KG1 (cell line): ENCODE measurements around the gene CORO7.
"Not testable (repeated sequence)": the region's sequence is repeated elsewhere in the genome, so short reads cannot be mapped to it uniquely, and the experiment has no call there.

Source experiments
- DNase-seq: peaks from one replicate; lab custom pipeline; 2025; lab: John Stamatoyannopoulos, UW

CORO7 gene

DNA sequence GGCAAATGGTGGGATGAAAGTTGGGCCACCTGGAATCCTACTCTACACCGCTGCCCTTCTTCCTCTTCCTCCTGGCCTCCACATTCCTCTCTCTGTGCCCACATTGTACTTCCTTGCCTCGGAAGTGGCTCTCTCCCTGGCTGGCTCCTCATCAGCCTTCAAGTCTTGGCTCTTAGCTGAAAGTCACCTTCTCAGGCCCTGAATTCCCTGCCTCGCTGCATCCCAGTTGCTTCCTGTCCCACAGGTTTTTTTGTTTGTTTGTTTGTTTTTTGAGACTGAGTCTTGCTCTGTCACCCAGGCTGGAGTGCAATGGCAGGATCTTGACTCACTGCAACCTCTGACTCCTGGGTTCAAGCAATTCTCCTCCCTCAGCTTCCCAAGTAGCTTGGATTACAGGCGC is 62.7 kb downstream of the CORO7 start:
- DNase-seq = no peak

DNA sequence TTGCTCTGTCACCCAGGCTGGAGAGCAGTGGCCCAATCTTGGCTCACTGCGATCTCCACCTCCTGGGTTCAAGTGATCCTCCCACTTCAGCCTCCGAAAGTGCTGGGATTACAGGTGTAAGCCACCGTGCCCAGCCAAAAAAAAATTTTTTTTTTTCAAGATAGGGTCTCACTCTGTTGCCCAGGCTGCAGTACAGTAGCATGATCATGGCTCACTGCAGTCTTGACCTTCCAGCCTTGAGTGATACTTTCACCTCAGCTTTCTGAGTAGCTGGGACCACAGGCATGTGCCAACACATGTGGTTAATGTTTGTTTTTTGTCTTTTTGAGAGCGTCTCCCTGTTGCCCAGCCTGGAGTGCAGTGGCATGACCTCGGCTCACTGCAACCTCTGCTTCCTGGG is 63.6 kb downstream of the CORO7 start:
- no peak for DNase-seq

- DNase-seq = no peak
These were observed 64.5 kb downstream of the CORO7 start for GRCh38 chr16:4351880-4352279.

- DNase-seq = peak; percentile 96
These were observed 65.4 kb downstream of the CORO7 start, which contains the start of gene PAM16 for GRCh38 chr16:4350787-4351659. PAM16 (minus strand) TSS chr16:4351321; CDS start chr16:4351234, 87 bp downstream.

GRCh38 chr16:4350365-4350786 is 66.0 kb downstream of the CORO7 start:
- no peak for DNase-seq

GRCh38 chr16:4349332-4349731 is 67.1 kb downstream of the CORO7 start:
- no peak for DNase-seq

DNA sequence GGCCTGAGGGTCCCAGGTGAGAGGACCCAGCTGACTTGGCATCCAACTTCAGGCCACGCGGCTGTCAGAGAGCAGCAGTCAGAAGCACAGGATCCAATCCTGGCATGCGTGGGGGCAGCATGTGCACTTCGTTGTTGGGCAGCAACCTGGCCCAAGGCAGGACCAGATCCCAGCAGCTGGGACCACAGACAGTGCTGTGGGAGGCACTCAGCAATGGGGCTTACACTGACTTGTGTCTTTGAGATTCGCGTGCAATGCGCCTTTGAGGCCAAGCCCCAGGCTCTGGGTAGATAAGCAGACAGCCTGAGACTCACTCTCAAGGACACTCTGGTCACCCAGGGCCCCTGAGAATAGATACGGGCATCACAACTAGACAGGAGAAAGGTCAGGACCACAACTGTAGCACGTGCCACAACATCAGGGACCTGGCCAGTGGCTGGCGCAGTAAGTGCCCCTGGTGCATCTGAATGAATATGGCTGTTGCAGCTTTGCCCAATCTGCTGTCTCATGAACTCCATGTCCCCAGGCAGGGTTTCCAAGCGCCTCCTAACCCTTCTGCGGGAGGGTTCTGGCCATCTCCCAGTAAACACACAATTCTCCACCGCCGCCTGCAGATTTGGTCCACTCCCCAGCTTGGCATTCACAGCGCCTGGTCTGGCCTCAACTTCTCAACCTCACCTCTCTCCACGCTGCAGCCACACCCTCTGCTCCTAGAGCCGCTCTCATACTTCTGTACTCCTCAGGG is 68.5 kb downstream of the CORO7 start:
- DNase-seq = no peak

DNA sequence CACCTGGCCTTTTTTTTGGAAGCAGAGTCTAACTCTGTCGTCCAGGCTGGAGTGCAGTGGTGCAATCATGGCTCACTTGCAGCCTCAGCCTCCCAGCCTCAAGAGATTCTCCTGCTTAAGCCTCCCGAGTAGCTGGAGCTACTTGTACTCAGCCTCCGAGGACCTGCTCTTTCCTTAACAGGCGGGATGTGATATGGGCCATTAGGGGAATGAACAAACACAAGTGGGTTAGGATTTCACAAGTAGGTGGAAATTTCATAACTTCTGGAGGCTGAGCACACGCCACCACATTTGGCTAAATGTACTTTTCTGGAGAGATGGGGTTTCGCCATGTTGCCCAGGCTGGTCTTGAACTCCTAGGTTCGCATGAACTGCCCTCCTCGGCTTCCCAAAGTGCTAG is 69.4 kb downstream of the CORO7 start:
- DNase-seq = no peak

DNA sequence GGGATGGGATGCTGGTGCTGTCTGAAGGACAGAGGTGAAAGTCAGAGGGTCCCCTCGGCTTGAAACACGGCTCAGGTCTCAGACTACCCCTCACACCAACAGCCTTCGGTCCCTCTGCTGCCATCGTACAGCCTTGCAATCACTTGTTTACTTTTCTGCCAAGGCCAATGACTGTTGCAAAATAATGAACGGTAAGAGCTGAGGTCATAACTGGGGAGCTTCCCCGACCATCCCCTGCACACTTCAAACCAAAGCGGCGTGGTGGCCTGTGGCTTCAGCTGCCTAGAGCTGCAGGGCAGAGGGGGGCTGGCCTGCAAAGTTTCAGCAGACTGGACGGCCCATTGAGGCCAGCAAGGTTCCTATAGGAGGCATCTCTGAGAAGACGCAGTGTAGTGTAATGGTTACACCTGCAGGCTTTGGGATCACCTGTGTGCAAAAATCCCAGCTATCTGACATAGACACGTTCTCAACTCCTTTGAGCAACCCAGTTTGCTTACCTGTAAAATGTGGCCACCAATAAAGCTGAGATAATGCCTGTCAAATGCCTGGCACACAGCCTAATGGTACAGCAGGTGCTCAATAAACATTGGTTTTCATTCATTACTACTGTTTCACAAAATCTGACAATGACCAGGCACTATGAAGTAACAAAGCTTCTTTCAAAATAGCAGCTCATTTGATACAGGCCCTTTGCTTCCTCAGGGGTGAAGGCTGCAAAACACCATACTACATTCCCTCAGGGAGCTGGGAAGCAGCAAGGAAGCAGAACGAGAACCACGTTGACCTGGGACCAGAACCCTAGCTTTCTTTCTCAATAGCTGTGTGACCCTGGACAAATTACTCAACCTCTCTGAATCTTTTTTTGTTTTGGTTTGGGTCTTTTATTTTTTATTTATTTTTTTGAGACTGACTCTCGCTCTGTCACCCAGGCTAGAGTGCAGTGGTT is 70.3 kb downstream of the CORO7 start:
- no peak for DNase-seq

DNA sequence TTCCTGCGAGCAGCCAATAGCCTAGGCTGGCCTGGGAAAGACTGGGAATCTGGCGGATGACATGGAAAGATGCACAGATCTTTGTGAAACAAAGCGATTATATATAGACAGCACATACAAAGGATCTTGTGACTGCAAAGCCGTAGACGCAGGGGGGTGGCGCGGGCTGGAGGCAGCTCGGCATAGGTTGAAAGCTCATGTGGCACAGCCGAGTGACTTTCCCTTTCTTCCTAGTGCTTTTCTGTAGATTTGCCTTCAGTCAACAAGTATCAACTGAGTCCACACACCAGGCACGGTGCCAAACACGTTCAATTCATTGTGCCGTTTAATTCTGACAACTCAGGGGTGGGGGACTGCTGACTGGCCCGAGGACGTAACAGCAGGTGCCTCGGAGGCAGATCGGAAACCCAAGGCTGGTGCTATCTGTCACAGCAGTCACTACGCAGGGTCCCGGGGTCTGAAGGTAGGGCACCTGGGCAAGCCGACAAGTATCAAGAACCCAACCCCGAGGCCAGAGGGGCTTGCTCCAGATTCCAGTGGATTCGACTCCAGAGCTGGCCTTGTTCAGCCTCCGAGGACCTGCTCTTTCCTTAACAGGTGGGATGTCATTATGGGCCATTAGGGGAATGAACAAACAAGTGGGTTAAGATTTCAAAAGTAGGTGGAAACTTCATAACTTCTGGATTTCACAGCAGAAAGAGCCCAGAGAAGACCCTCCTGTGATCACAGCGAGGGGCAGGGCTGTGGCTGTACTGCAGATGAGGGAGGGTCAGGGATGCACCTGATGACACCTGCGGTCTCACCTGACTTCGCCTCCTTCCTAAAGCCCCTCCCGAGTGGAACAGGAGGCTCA is 71.2 kb downstream of the CORO7 start:
- DNase-seq = no peak

- DNase-seq = not testable (repeated sequence)
These were observed 72.0 kb downstream of the CORO7 start for GRCh38 chr16:4344300-4344982.

- no peak for DNase-seq
These were observed 73.3 kb downstream of the CORO7 start for GRCh38 chr16:4342866-4343744.

DNA sequence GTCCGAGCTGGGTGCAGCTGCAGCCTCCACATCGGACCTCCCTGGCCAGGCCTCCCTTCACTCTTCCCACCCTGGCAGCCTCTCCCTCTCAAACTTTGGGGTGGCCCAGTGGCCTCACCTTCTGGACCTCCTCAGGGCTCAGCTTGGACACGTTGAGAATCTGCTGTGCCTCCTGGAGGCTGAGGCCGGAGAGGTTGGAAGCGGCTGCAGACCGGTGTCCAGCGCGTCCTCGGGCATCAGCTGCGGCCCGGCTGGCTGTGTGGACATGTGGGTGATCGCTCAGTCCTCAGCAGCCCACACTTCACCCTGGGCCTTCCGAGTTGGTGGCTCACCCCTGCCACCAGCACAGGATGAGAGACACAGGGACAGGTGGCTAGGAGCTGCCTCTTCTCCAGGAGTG is 75.1 kb downstream of the CORO7 start:
- no peak for DNase-seq

DNA sequence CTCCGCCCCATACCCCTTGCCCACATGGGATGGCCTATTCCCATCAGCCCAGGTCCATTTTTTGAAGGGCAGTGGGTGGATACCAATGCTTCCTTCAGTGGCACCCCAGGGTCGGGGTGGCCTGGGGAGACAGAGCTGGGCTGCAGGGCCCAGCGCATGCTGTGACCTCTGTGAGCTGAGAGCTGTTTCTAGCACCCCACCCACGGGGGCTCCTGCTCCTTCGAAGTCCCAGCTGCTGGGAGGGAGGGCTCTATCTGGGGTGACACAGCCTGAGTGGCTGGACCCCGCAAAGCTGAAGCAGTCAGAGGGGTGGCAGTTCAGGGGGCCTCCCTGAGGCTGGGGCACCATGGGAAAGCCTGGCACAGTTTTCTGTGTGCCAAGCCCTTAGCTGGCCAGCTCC is 76.0 kb downstream of the CORO7 start:
- no peak for DNase-seq

DNA sequence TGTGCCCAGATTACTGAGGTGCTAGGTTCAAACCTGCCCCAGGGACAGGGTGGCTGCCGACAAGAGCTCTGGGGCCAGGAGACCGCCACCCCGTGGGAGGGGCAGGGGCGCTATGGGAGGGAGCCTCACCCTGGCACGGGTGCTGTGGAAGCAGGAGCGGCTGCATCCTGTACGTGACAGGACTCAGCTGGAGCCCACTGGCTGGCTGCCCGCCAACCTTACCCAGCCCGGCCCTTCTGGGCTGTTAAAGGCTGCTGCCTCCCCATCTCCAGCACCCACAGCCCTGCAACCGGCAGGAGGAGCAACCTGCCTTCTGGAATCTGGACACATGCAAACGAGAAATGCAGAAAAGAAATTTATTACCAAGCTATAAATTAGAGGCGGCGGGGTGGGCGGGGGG is 76.5 kb downstream of the CORO7 start:
- no peak for DNase-seq

DNA sequence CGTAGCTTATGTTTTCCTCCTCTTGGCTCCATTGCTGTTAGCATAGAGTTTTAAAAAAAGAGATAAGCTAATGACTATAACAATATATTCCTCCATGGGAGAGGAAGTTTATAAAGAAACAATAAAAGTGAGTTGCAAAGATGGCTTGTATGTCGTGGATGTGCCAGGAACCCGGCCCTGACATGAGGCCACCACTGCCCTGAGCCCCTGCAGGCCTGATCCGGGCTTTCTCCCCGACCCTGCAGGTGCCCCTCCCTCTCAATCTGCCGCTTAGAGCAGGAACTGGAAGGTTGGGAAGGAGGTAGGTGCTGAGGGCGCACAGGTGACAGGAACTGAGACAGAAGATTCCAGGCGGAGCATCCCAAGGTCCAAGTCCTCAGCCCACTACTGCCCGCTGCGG is 76.9 kb downstream of the CORO7 start:
- DNase-seq = no peak

- DNase-seq = no peak
These were observed 77.6 kb downstream of the CORO7 start for GRCh38 chr16:4338712-4339299.

DNA sequence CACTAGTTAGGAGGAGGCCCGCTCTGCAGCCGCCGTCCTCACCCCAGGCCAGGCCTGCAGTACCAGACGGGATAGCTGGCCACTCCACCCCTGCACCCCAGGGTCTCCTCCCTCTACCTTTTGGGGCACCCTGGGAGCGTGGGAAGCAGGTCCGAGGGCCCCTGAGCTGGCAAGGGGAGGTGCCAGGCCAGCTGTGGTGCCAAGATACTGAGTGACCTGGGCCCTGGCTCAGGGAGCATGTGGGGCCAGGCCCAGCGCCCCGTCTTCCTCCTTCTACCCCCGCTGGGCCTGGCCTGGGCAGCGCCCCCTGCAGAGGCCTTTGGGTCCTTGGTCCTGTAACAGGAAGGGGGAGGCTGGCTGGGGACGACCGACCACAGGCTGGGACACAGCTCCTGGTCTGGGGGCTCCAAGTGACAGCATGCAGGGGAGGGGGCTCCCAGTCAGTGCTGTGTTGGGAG is 78.2 kb downstream of the CORO7 start:
- no peak for DNase-seq

- DNase-seq = no peak
These were observed 78.8 kb downstream of the CORO7 start for GRCh38 chr16:4337540-4338088.
